Measurements from ENCODE around the gene B4GALT6. TPM values are rescaled to one million over a fixed set of nuclear protein-coding genes. Genes with fewer than 3 reads are reported as not detected.

B4GALT6 gene
- total RNA-seq, 1 donor from 2014 or later: 31.6 TPM

GRCh38 chr18:31683968-31684278, 458 bp downstream of the B4GALT6 start:
- peaks cover 8% of the 10 kb centered on the region for H3K27me3 Mint-ChIP-seq (ENCODE audit: unreplicated experiment)
- H3K4me3 Mint-ChIP-seq (ENCODE audit: unreplicated experiment): peak overlapping the region; percentile 97
- TF ChIP-seq, protein P1, sequence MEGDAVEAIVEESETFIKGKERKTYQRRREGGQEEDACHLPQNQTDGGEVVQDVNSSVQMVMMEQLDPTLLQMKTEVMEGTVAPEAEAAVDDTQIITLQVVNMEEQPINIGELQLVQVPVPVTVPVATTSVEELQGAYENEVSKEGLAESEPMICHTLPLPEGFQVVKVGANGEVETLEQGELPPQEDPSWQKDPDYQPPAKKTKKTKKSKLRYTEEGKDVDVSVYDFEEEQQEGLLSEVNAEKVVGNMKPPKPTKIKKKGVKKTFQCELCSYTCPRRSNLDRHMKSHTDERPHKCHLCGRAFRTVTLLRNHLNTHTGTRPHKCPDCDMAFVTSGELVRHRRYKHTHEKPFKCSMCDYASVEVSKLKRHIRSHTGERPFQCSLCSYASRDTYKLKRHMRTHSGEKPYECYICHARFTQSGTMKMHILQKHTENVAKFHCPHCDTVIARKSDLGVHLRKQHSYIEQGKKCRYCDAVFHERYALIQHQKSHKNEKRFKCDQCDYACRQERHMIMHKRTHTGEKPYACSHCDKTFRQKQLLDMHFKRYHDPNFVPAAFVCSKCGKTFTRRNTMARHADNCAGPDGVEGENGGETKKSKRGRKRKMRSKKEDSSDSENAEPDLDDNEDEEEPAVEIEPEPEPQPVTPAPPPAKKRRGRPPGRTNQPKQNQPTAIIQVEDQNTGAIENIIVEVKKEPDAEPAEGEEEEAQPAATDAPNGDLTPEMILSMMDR (IDR thresholded peaks at IDR 0.05; ENCODE audit: unreplicated experiment): no peak
- H3K36me3 Mint-ChIP-seq (ENCODE audit: low read depth, unreplicated experiment): peaks cover 3% of the 10 kb centered on the region
- H3K27ac Mint-ChIP-seq (ENCODE audit: unreplicated experiment): peak overlapping the region; percentile 95
- H3K9me3 Mint-ChIP-seq (ENCODE audit: unreplicated experiment): no peaks in the 10 kb centered on the region
- peaks cover 32% of the 10 kb centered on the region for H3K4me1 Mint-ChIP-seq (ENCODE audit: unreplicated experiment)
- no peak for DNase-seq (ENCODE audit: low spot score)

DNA sequence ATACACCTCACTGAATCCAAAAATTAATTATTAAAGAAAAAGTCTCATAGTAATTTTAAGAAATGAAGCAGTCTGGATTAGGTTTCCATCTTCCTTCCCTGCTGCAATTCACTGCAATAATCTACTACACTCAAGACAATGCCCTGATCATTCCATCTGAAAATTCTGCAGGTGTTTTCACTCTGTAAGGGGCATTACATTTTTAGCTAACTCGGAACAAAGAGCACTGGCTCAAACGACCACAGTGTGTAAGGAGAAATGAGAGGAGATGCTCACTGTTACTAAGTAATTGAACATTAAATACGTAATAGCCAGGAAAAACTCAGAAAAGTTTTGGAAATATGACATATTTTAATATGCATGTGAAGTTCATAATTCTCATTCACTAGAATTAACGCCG, 1.3 kb downstream of the B4GALT6 start:
- no peaks in the 10 kb centered on the region for H3K9me3 Mint-ChIP-seq (ENCODE audit: unreplicated experiment)
- peak overlapping the region; percentile 97 for H3K4me3 Mint-ChIP-seq (ENCODE audit: unreplicated experiment)
- H3K27ac Mint-ChIP-seq (ENCODE audit: unreplicated experiment): no peak overlapping the region
- no peak for DNase-seq (ENCODE audit: low spot score)
- TF ChIP-seq, protein P1 (IDR thresholded peaks at IDR 0.05; ENCODE audit: unreplicated experiment): no peak
- H3K36me3 Mint-ChIP-seq (ENCODE audit: low read depth, unreplicated experiment): peaks cover 3% of the 10 kb centered on the region
- H3K4me1 Mint-ChIP-seq (ENCODE audit: unreplicated experiment): peaks cover 37% of the 10 kb centered on the region
- H3K27me3 Mint-ChIP-seq (ENCODE audit: unreplicated experiment): peaks cover 10% of the 10 kb centered on the region

- Mint-ChIP-seq H3K4me1 (ENCODE audit: unreplicated experiment) (peaks cover 34% of the 10 kb centered on the region), H3K9me3 (ENCODE audit: unreplicated experiment) (no peaks in the 10 kb centered on the region), H3K27me3 (ENCODE audit: unreplicated experiment) (peaks cover 10% of the 10 kb centered on the region), H3K27ac (ENCODE audit: unreplicated experiment) (no peak overlapping the region), H3K36me3 (ENCODE audit: low read depth, unreplicated experiment) (peaks cover 3% of the 10 kb centered on the region), H3K4me3 (ENCODE audit: unreplicated experiment) (no peak overlapping the region)
- DNase-seq (ENCODE audit: low spot score): no peak
- TF ChIP-seq, protein P1 (IDR thresholded peaks at IDR 0.05; ENCODE audit: unreplicated experiment): peak; percentile 30
These were observed 3.4 kb downstream of the B4GALT6 start for GRCh38 chr18:31680831-31681568.

DNA sequence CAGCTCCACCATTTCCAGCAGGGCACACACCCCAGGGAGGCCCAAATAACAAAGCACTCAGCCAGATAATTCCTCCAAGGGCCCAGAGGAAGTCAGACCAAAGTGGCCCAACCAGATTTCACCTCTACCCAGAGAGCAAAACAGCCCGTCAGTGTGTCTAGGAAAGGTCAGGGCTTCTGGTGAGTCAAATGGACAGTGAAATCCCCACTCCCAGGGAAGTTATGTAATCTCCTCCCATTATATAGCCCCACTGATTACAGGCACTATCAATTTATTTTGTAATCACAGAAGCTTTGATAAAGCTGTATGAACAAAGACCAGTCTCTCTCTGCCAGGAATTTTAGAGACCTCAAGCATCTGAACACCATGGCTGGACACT, 4.0 kb downstream of the B4GALT6 start:
- no peak for DNase-seq (ENCODE audit: low spot score)
- Mint-ChIP-seq H3K27me3 (ENCODE audit: unreplicated experiment) (peaks cover 9% of the 10 kb centered on the region), H3K27ac (ENCODE audit: unreplicated experiment) (no peak overlapping the region), H3K9me3 (ENCODE audit: unreplicated experiment) (no peaks in the 10 kb centered on the region), H3K4me3 (ENCODE audit: unreplicated experiment) (no peak overlapping the region), H3K36me3 (ENCODE audit: low read depth, unreplicated experiment) (peaks cover 3% of the 10 kb centered on the region), H3K4me1 (ENCODE audit: unreplicated experiment) (peaks cover 34% of the 10 kb centered on the region)
- TF ChIP-seq, protein P1 (IDR thresholded peaks at IDR 0.05; ENCODE audit: unreplicated experiment): no peak

GRCh38 chr18:31679791-31680432, 4.5 kb downstream of the B4GALT6 start:
- H3K27ac Mint-ChIP-seq (ENCODE audit: unreplicated experiment): peak overlapping the region; percentile 74
- TF ChIP-seq, protein P1 (IDR thresholded peaks at IDR 0.05; ENCODE audit: unreplicated experiment): no peak
- no peaks in the 10 kb centered on the region for H3K9me3 Mint-ChIP-seq (ENCODE audit: unreplicated experiment)
- peaks cover 3% of the 10 kb centered on the region for H3K36me3 Mint-ChIP-seq (ENCODE audit: low read depth, unreplicated experiment)
- no peak for DNase-seq (ENCODE audit: low spot score)
- H3K27me3 Mint-ChIP-seq (ENCODE audit: unreplicated experiment): peaks cover 9% of the 10 kb centered on the region
- peaks cover 38% of the 10 kb centered on the region for H3K4me1 Mint-ChIP-seq (ENCODE audit: unreplicated experiment)
- no peak overlapping the region for H3K4me3 Mint-ChIP-seq (ENCODE audit: unreplicated experiment)
